ENCODE results near the gene FN3KRP. TPM values are rescaled to one million over a fixed set of nuclear protein-coding genes. Genes with fewer than 3 reads are reported as not detected.

The FN3KRP gene
- total and polyA plus RNA-seq, 2 of the 13 experiments (the other 11 are each of a cell fraction or from before 2014, with no cell fraction given): 22.4 to 28.2 TPM

- TF ChIP-seq BCLAF1 (IDR thresholded peaks at IDR 0.05): no peak
- TF ChIP-seq ZNF431 (CRISPR knock-in tag; IDR thresholded peaks at IDR 0.05; ENCODE audit: borderline replicate concordance, low read depth): no peak
Measured at GRCh38 chr17:82705756-82706155, 10.8 kb upstream of the FN3KRP start (continued).

DNA sequence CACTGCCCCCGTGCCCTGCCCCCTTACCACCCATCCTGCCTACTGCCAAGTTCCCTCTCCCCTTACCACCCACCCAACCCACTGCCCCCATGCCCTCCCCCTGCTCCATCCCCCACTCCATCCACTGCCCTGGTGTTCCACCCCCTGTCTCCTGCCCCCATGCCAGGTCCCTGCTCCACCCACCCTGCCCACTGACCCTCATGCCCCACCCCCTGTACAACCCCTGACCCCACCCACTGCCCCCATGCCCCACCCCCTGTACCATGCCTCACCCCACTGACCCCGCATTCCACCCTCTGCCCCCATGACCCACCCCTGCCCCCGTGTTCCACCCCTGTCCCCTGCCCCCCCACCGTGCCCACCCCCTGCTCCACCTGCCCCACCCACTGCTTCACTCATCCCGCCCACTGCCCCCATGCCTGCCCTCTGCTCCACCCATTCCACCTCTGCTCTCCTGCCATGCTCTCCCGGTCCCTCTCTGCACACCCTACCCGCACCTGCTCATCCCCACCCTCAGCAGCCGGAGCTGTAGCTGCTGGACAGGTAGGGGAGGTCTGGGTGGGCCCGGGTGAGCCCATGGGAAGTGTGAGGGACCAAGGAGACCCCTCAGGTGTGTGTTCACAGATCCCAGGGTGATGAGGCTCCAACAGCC lies 7.4 kb upstream of the FN3KRP start:
- Histone ChIP-seq H3K27me3 (ENCODE audit: control insufficient read depth in 1 of 2, insufficient read depth in 2 of 2, low read length in 2 of 2) (peaks cover 5 to 25% of the 10 kb centered on the region in 2 experiments; a peak in 3 of 5 replicates), H3K36me3 (replicated peaks in 1 of 2; ENCODE audit: control insufficient read depth in 1 of 2, insufficient read depth in 2 of 2, low read length in 2 of 2) (no peaks in the 10 kb centered on the region), H3K79me2 (ENCODE audit: insufficient read depth, low read length) (no peaks in the 10 kb centered on the region), H3K4me2 (ENCODE audit: low read depth, low read length) (peak overlapping the region; percentile 41), H4K20me1 (ENCODE audit: insufficient read depth, low read length) (no peaks in the 10 kb centered on the region), H2AFZ (ENCODE audit: low read length) (no peak overlapping the region), H3K4me1 (ENCODE audit: insufficient read depth, low read length) (peaks cover 58% of the 10 kb centered on the region), H3K9ac (ENCODE audit: insufficient read depth, low read depth, low read length) (no peak overlapping the region), H3K27ac (ENCODE audit: extremely low read length, insufficient read depth, low read length) (no peak overlapping the region), H3K4me3 (replicated peaks in 1 of 3; ENCODE audit: insufficient read depth in 1 of 3, low read depth in 2 of 3, low read length in 3 of 3) (peak overlapping the region in 1 of 3 experiments; percentile 29; a peak in 1 of 6 replicates), H3K9me3 (ENCODE audit: low read length) (no peaks in the 10 kb centered on the region)
- DNase-seq (ENCODE audit: low spot score) (no peak), FAIRE-seq (no peak), ATAC-seq (no peak)
- no TSS peak for BruUV-seq (replicated peaks)
- in situ Hi-C loops (cut with HindIII; ENCODE audit: extremely low pct_ligation_motif_present, low pct_unique_long_range_greater_than_20kb) (no loop called here), intact Hi-C loops (cut with micrococcal nuclease; ENCODE audit: unreplicated experiment) (no loop called here)
- POLR2A ChIA-PET: interaction anchor here (0.9 kb wide), 1 partner anchor 29 kb away, joined by 4 read pairs; no protein-coding TSS in a partner anchor
- WGBS (ENCODE audit: low lambda C conversion rate): 17% methylated on average over 9 of the region's 9 CpGs
- CTCF ChIA-PET (ENCODE audit: low intra/inter-chr PET ratio, low total read pairs): no interaction called here
- TF ChIP-seq ZBTB7B (CRISPR knock-in tag; IDR thresholded peaks at IDR 0.05) (no peak), AKNA (CRISPR knock-in tag; IDR thresholded peaks at IDR 0.05; ENCODE audit: borderline replicate concordance) (no peak)
